ENCODE data around the gene GMDS.

GMDS gene

DNA sequence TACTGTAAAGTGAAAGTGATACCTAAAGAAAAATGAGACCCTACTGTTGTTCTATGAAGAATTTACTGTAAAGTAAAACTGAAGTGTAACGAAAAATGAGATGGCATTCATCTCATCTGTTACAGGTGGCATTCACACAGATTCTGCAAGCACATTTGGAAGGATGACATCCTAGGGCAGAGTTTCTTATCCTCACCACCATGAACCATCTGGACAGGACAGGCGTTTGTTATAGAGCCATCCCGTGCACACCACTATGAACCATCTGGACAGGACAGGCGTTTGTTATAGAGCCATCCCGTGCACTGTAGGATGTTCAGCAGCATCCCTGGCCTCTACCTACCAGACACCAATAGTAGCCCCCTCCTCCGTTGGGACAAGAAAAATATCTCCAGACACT, 294.8 kb downstream of the GMDS start:
- 97% methylated on average over 5 of the region's 6 CpGs for WGBS (ENCODE audit: insufficient coverage)

DNA sequence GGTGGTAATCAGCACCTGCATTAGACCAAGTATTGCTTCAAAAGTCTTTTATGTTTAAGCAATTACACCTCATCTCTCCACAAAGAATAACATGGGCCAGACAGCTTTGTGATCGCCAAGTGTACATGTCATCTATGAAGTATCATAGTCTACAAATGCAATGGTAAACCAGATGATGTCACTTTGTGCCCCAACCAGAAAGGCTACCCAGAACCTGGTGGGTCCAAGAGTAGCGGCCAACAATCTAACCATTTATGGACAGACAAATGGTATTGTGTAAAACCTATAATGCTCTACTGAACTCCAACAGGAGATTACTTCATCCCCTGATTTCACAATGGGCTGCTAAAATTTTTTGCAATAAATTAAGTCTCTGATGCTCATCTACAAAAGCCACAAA, 295.9 kb downstream of the GMDS start:
- ChIA-PET POLR2A (no interaction called here), CTCF (no interaction called here)
- Histone ChIP-seq H3K4me1 (ENCODE audit: control extremely low read depth in 1 of 4, control insufficient read depth in 4 of 4, insufficient read depth in 4 of 4, low read length in 3 of 4) (no peaks in the 10 kb centered on the region), H3K9me3 (ENCODE audit: control extremely low read depth in 1 of 5, control insufficient read depth in 4 of 5, insufficient read depth in 2 of 5, low read depth in 1 of 5, low read length in 4 of 5) (no peaks in the 10 kb centered on the region), H3K36me3 (ENCODE audit: control insufficient read depth in 4 of 4, insufficient read depth in 4 of 4, low read length in 3 of 4) (peaks cover 0 to 5% (median 0%) of the 10 kb centered on the region in 4 experiments), H3K27ac (ENCODE audit: insufficient read depth in 1 of 2, low read depth in 1 of 2, low read length in 2 of 2, poor library complexity in 1 of 2, severe bottlenecking in 2 of 2) (no peak overlapping the region), H3K4me3 (ENCODE audit: control insufficient read depth in 1 of 7, extremely low read depth in 1 of 7, insufficient read depth in 4 of 7, low read depth in 2 of 7, low read length in 6 of 7) (no peak overlapping the region), H3K27me3 (replicated peaks in 2 of 5; ENCODE audit: control insufficient read depth in 4 of 5, insufficient read depth in 5 of 5, low read length in 4 of 5) (no peaks in the 10 kb centered on the region)
- 100% methylated on average over 1 of the region's 2 CpGs for WGBS (ENCODE audit: insufficient coverage)
- DNase-seq: no peak

More for the DNA sequence above, 294.8 kb downstream of the GMDS start:
- CTCF ChIA-PET: no interaction called here
- no peak overlapping the region for H3K27ac ChIP-seq (ENCODE audit: insufficient read depth in 1 of 2, low read depth in 1 of 2, low read length in 2 of 2, poor library complexity in 1 of 2, severe bottlenecking in 2 of 2)
- DNase-seq: no peak
- peaks cover 0 to 5% (median 0%) of the 10 kb centered on the region in 4 experiments for H3K36me3 ChIP-seq (ENCODE audit: control insufficient read depth in 4 of 4, insufficient read depth in 4 of 4, low read length in 3 of 4)
- H3K27me3 ChIP-seq (replicated peaks in 2 of 5; ENCODE audit: control insufficient read depth in 4 of 5, insufficient read depth in 5 of 5, low read length in 4 of 5): no peaks in the 10 kb centered on the region
- no peaks in the 10 kb centered on the region for H3K4me1 ChIP-seq (ENCODE audit: control extremely low read depth in 1 of 4, control insufficient read depth in 4 of 4, insufficient read depth in 4 of 4, low read length in 3 of 4)
- POLR2A ChIA-PET: no interaction called here
- no peak overlapping the region for H3K4me3 ChIP-seq (ENCODE audit: control insufficient read depth in 1 of 7, extremely low read depth in 1 of 7, insufficient read depth in 4 of 7, low read depth in 2 of 7, low read length in 6 of 7)
- no peaks in the 10 kb centered on the region for H3K9me3 ChIP-seq (ENCODE audit: control extremely low read depth in 1 of 5, control insufficient read depth in 4 of 5, insufficient read depth in 2 of 5, low read depth in 1 of 5, low read length in 4 of 5)

DNA sequence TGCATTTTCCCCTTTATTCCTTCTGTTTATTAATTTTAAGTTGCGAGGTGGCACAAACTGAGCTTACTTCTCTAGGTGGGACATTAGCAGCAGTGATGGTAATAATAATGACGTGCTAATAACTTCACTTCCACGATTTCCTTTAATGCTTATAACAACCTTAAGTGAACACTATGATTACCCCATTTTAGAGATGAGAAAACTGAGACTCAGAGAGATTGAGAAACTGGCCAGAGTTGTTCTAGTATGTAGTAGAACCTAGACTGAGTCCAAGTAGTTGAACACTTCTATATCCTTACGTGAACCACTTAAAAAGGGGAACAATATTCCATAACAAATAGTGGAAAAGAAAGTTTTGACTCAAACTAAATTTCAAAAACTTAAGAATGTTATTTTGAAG, 297.5 kb downstream of the GMDS start:
- Histone ChIP-seq H3K27me3 (replicated peaks in 2 of 5; ENCODE audit: control insufficient read depth in 4 of 5, insufficient read depth in 5 of 5, low read length in 4 of 5) (no peaks in the 10 kb centered on the region), H3K4me1 (ENCODE audit: control extremely low read depth in 1 of 4, control insufficient read depth in 4 of 4, insufficient read depth in 4 of 4, low read length in 3 of 4) (no peaks in the 10 kb centered on the region), H3K27ac (ENCODE audit: insufficient read depth in 1 of 2, low read depth in 1 of 2, low read length in 2 of 2, poor library complexity in 1 of 2, severe bottlenecking in 2 of 2) (no peak overlapping the region), H3K9me3 (ENCODE audit: control extremely low read depth in 1 of 5, control insufficient read depth in 4 of 5, insufficient read depth in 2 of 5, low read depth in 1 of 5, low read length in 4 of 5) (no peaks in the 10 kb centered on the region), H3K4me3 (ENCODE audit: control insufficient read depth in 1 of 7, extremely low read depth in 1 of 7, insufficient read depth in 4 of 7, low read depth in 2 of 7, low read length in 6 of 7) (no peak overlapping the region), H3K36me3 (ENCODE audit: control insufficient read depth in 4 of 4, insufficient read depth in 4 of 4, low read length in 3 of 4) (peaks cover 0 to 5% (median 0%) of the 10 kb centered on the region in 4 experiments)
- no CpG with 5 or more reads among the region's 4 CpGs for WGBS (ENCODE audit: insufficient coverage)
- CTCF ChIA-PET: interaction anchor here (0.7 kb wide), 1 partner anchor 306 kb away, joined by 3 read pairs; no protein-coding TSS in a partner anchor
- DNase-seq: no peak
- POLR2A ChIA-PET: no interaction called here

DNA sequence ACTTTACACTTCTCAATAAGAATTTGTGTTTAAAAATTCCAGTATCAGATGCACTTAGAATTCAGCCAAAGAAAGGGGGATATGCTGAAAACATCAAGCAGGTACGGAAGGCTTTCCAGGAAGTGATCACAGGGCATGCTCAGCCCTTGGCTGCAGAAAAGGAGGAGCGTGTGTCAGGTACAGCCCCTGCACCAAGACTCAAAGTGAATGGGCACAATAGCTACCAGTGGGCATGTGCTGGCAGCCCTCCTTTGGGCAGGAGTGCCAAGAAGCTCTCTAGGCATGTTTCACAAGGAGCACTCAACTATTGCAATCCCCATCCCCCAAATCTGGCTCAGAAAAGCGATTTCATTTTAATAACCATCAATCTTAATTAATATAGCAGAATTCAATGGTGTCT, 298.8 kb downstream of the GMDS start:
- POLR2A ChIA-PET: no interaction called here
- CTCF ChIA-PET: no interaction called here
- no peak for DNase-seq

DNA sequence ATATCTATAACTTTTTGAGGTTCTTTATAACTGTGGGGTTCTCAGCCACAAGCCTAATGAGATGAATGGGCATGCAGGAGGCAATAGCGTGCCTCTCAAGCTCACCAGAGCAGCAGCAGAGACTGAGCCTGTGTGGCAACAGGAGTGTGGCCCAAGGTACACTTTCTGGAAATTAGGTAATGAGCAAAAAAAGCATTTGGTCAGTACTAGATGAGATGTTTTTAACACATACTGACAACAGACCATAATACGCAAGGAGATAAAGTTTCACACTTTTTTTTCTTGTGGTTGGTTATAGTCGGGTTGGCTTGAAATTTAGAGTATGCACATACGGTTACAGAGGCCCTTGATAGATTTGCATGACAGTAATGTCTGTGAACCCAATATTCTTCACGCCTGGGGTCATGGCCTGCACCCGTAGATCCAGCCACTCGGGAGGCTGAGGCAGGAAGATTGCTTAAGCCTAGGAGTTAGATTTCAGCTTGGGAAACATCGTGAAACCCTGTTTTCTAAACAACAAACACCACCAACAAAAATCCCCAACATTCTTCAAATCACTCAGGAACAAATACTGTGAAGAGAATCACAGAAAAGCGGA, 300.1 kb downstream of the GMDS start:
- ChIA-PET POLR2A (no interaction called here), CTCF (no interaction called here)
- Histone ChIP-seq H3K36me3 (ENCODE audit: control insufficient read depth in 4 of 4, insufficient read depth in 4 of 4, low read length in 3 of 4) (peaks cover 0 to 4% (median 2%) of the 10 kb centered on the region in 4 experiments), H3K27ac (ENCODE audit: insufficient read depth in 1 of 2, low read depth in 1 of 2, low read length in 2 of 2, poor library complexity in 1 of 2, severe bottlenecking in 2 of 2) (no peak overlapping the region), H3K4me1 (ENCODE audit: control extremely low read depth in 1 of 4, control insufficient read depth in 4 of 4, insufficient read depth in 4 of 4, low read length in 3 of 4) (no peaks in the 10 kb centered on the region), H3K9me3 (ENCODE audit: control extremely low read depth in 1 of 5, control insufficient read depth in 4 of 5, insufficient read depth in 2 of 5, low read depth in 1 of 5, low read length in 4 of 5) (no peaks in the 10 kb centered on the region), H3K27me3 (replicated peaks in 2 of 5; ENCODE audit: control insufficient read depth in 4 of 5, insufficient read depth in 5 of 5, low read length in 4 of 5) (no peaks in the 10 kb centered on the region), H3K4me3 (ENCODE audit: control insufficient read depth in 1 of 7, extremely low read depth in 1 of 7, insufficient read depth in 4 of 7, low read depth in 2 of 7, low read length in 6 of 7) (no peak overlapping the region)
- WGBS (ENCODE audit: insufficient coverage): 91% methylated on average over 7 of the region's 9 CpGs
- DNase-seq: no peak

More for the DNA sequence above, 298.8 kb downstream of the GMDS start:
- no peak overlapping the region for H3K4me3 ChIP-seq (ENCODE audit: control insufficient read depth in 1 of 7, extremely low read depth in 1 of 7, insufficient read depth in 4 of 7, low read depth in 2 of 7, low read length in 6 of 7)
- H3K9me3 ChIP-seq (ENCODE audit: control extremely low read depth in 1 of 5, control insufficient read depth in 4 of 5, insufficient read depth in 2 of 5, low read depth in 1 of 5, low read length in 4 of 5): no peaks in the 10 kb centered on the region
- H3K27ac ChIP-seq (ENCODE audit: insufficient read depth in 1 of 2, low read depth in 1 of 2, low read length in 2 of 2, poor library complexity in 1 of 2, severe bottlenecking in 2 of 2): no peak overlapping the region
- peaks cover 0 to 5% (median under 1%) of the 10 kb centered on the region in 4 experiments for H3K36me3 ChIP-seq (ENCODE audit: control insufficient read depth in 4 of 4, insufficient read depth in 4 of 4, low read length in 3 of 4)
- no peaks in the 10 kb centered on the region for H3K4me1 ChIP-seq (ENCODE audit: control extremely low read depth in 1 of 4, control insufficient read depth in 4 of 4, insufficient read depth in 4 of 4, low read length in 3 of 4)
- H3K27me3 ChIP-seq (replicated peaks in 2 of 5; ENCODE audit: control insufficient read depth in 4 of 5, insufficient read depth in 5 of 5, low read length in 4 of 5): no peaks in the 10 kb centered on the region
- WGBS (ENCODE audit: insufficient coverage): 100% methylated on average over 1 of the region's 3 CpGs

DNA sequence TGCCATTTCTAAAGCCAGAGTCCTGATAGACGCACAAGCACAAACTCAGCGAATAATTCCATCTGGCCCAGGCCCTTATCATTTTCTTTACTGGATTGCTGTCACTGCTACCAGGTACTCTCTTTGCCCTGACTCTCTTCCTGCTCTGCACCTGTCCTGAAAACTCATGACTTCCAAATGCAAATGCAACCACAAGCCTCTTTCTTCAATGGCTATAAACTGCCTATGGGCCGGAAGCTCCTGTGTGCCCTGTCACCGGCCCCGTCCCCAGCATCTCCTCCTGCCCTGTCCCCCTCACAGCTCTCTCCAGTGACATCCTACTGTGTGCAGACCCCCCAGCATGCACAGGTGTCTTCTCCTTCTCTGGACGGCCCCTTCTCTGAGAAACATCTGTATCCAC, 302.6 kb downstream of the GMDS start:
- 90% methylated on average over 6 of the region's 6 CpGs for WGBS (ENCODE audit: insufficient coverage)
- ChIA-PET POLR2A (interaction anchor here (0.6 to 0.7 kb wide), 2 partner anchors 46 to 343 kb away, joined by 3 read pairs; no protein-coding TSS in a partner anchor), CTCF (interaction anchor here (1.8 kb wide), 1 partner anchor 24 kb away, joined by 4 read pairs; no protein-coding TSS in a partner anchor)
- Histone ChIP-seq H3K4me3 (ENCODE audit: control insufficient read depth in 1 of 7, extremely low read depth in 1 of 7, insufficient read depth in 4 of 7, low read depth in 2 of 7, low read length in 6 of 7) (no peak overlapping the region), H3K36me3 (ENCODE audit: control insufficient read depth in 4 of 4, insufficient read depth in 4 of 4, low read length in 3 of 4) (peaks cover 0 to 4% (median 3%) of the 10 kb centered on the region in 4 experiments), H3K27ac (ENCODE audit: insufficient read depth in 1 of 2, low read depth in 1 of 2, low read length in 2 of 2, poor library complexity in 1 of 2, severe bottlenecking in 2 of 2) (no peak overlapping the region), H3K4me1 (ENCODE audit: control extremely low read depth in 1 of 4, control insufficient read depth in 4 of 4, insufficient read depth in 4 of 4, low read length in 3 of 4) (no peaks in the 10 kb centered on the region), H3K27me3 (replicated peaks in 2 of 5; ENCODE audit: control insufficient read depth in 4 of 5, insufficient read depth in 5 of 5, low read length in 4 of 5) (no peaks in the 10 kb centered on the region), H3K9me3 (ENCODE audit: control extremely low read depth in 1 of 5, control insufficient read depth in 4 of 5, insufficient read depth in 2 of 5, low read depth in 1 of 5, low read length in 4 of 5) (no peaks in the 10 kb centered on the region)
- no peak for DNase-seq

DNA sequence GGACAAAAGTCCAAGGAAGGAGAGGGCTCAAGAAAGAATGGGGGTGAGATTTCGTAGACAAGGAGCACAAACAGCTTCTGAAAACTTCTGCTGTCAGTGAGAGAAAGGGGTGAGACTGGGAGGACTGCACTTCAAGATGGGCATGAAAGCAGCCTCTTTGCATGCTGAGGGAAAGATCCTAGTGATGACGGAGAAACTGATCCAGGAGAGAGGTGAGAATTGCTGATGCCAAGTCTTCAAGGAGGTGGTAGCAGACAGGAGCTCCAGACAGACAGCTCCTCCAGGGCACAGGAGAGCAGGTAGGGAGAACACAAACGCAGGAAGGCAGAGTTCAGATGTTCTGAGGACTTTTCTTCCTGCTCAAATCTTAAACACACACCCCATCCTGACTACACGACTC, 303.9 kb downstream of the GMDS start:
- ChIA-PET POLR2A (interaction anchor here (0.7 kb wide), 1 partner anchor 11 kb away, joined by 3 read pairs; no protein-coding TSS in a partner anchor), CTCF (interaction anchor here (0.6 to 1.8 kb wide), 2 partner anchors 23 to 1221 kb away, joined by 3 to 4 read pairs; no protein-coding TSS in a partner anchor)
- no peaks in the 10 kb centered on the region for H3K27me3 ChIP-seq (replicated peaks in 2 of 5; ENCODE audit: control insufficient read depth in 4 of 5, insufficient read depth in 5 of 5, low read length in 4 of 5)
- no peak for DNase-seq
- no peak overlapping the region for H3K4me3 ChIP-seq (ENCODE audit: control insufficient read depth in 1 of 7, extremely low read depth in 1 of 7, insufficient read depth in 4 of 7, low read depth in 2 of 7, low read length in 6 of 7)
- H3K36me3 ChIP-seq (ENCODE audit: control insufficient read depth in 4 of 4, insufficient read depth in 4 of 4, low read length in 3 of 4): peaks cover 0 to 10% (median 2%) of the 10 kb centered on the region in 4 experiments
- no peaks in the 10 kb centered on the region for H3K4me1 ChIP-seq (ENCODE audit: control extremely low read depth in 1 of 4, control insufficient read depth in 4 of 4, insufficient read depth in 4 of 4, low read length in 3 of 4)
- no peaks in the 10 kb centered on the region for H3K9me3 ChIP-seq (ENCODE audit: control extremely low read depth in 1 of 5, control insufficient read depth in 4 of 5, insufficient read depth in 2 of 5, low read depth in 1 of 5, low read length in 4 of 5)
- 98% methylated on average over 4 of the region's 4 CpGs for WGBS (ENCODE audit: insufficient coverage)
- no peak overlapping the region for H3K27ac ChIP-seq (ENCODE audit: insufficient read depth in 1 of 2, low read depth in 1 of 2, low read length in 2 of 2, poor library complexity in 1 of 2, severe bottlenecking in 2 of 2)

Measured in common myeloid progenitor, CD34-positive (primary cell).